NCI-H2227 (cell line): ENCODE results near the gene SPATC1L.
A peak's percentile ranks its signal among the peaks of the same experiment; 100 is the strongest.
"Not testable (repeated sequence)": the region's sequence is repeated elsewhere in the genome, so short reads cannot be mapped to it uniquely, and the experiment has no call there.

Source experiments
- DNase-seq: peaks from one replicate; lab custom pipeline; 2025; ENCODE audit not compliant: unreplicated experiment; lab: John Stamatoyannopoulos, UW

The SPATC1L gene

DNA sequence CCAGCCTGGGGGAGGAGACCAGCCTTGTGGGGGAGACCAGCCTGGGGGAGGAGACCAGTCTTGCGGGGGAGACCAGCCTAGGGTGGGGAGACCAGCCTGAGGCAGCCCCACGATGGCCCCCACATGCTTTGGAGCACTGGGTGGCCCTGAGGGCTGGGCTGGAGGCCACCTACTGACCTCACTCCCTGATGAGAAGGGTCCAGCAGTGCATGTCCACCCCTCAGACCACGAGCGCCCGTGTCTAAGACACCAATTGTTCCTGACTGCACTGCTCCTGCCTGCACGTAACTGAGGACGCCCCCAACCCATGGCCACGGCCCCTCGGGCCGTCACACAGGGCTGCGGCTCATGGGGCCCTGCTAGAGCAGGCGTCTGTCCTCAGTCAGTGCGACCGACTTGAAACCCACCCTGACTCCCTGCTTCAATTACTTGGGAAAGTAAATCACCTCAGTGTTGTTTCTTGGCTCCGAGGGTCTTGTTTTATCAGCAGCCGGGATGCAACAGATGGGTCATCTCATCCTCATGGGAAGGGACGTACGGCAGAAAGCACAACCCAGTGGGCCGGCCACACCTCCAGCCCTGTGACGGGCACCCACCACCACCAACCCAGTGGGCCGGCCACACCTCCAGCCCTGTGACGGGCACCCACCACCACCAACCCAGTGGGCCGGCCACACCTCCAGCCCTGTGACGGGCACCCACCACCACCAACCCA lies at the start of gene SPATC1L:
Gene SPATC1L, minus strand, starts transcription at position 550 of the 715 bp plus-strand sequence. CDS start 1,643 bp downstream, outside the sequence.
- peak; percentile 56 for DNase-seq

DNA sequence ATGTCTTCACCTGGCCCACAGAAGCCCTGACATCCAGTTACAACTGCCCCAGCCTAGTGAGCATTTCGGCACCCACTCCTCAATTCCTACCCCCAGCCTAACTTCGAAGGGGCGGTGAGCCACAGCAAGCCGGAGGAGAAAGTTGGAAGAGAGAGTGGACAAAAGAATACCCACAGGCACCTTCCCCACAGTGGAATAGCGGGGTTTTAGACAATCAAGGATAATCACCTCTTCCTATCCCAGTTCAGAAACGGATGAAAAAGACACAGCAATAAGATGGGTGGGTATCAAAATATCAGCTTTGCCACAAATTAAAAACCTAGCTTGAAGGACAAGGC lies 45.6 kb upstream of the SPATC1L start:
- DNase-seq = no peak

DNA sequence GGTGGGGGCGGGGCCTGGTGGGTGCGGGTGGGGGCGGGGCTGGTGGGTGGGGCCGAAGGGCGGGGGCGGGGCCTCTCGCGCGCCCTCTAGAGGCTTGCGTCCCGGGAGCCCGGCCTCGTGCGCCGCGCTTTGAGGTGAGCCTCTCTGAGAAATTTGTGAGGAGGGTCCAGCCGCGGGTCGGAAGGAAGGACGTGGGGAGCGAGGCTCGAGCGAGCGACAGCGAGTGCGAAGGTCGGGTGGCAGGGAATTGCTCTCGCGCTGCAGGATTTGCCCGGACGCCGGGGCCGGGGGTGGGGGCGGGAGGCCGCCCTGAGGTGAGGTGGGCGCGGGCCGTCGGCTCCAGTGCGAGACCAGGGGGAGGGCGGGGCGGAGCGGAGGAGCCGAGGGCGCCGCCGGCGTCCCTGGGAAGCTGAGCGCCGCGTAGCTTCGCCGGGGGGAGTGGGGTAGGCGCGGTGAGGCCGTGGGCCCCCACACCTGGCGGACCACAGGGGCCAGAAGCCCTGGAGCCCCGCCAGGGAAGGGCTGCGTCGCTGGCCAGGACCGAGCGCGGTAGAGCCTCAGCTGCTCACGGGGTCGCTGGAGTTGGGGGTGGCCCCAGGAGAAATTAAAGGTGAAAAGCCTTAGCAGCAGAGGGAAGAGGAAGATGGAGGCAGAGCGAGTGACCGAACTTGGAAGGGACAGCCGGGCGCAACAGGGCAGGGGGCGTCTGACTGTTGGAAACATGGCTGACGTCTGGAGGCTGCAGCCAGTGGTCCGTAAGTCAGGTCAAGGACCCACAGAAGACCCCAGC lies 45.1 kb upstream of the SPATC1L start:
- peak; percentile 92 for DNase-seq

DNA sequence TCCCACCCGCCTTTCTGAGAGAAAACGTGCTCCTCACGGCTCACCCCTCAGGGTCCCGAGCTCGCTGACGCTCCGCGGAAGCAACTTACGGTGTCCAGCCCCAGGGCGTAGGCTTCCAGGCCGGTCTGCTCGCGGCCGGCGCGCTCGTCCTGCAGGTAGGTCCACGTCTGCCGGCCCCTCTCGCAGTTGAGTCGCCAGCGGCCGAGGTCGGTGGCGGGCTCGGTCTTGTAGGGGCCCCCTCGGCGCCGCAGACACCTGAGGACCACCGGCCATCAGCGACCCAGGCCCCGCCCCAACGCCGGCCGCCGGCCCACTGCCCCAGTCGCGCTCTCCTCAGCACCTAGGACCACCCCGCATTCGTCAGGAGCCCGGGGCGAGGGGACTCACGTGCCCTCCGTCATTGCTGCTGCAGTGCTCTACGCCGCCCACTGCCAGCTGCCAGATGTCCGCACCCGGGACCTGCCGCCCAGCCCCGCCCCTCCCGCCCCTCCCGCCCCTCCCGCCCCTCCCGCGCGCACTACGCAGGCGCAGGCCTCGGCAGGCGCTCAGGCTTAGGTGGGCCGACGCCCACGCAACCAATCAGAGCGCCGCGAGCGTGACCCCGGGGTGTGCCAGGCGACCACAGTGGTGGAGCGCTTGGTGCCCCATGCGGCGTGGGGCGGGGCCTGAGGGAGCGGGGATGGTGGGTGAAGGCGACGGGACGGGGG lies 44.2 kb upstream of the SPATC1L start, which contains the start of gene LSS:
Gene LSS, minus strand, starts transcription at position 430 of the 707 bp plus-strand sequence. Its CDS starts 29 bp downstream, at position 401.
- DNase-seq = peak; percentile 98

DNA sequence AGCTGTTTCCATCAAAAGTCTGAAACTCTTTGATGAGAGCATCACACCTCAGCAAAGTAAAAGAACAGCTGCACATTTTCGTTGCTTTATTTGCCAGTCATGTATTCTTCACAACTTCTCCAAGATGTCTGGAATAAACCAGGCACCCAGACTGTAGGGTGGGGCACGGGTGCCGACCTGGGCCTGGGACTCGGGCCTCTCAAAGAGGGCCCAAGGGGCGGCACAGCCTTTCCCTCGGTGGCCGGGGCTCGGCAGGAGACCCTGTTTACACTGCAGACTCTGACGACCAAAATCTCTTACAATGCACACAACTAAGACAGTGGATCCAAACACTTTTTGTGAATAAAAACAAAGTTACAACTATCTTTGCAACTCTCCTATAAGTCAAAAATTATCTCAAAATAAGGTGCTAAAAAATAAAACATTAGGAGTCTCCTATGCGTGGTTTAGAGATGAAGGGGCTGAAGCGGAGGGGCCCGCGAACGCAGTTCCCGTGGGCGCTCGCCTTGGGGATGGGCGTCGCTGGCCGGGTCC lies 43.6 kb upstream of the SPATC1L start:
- no peak for DNase-seq

DNA sequence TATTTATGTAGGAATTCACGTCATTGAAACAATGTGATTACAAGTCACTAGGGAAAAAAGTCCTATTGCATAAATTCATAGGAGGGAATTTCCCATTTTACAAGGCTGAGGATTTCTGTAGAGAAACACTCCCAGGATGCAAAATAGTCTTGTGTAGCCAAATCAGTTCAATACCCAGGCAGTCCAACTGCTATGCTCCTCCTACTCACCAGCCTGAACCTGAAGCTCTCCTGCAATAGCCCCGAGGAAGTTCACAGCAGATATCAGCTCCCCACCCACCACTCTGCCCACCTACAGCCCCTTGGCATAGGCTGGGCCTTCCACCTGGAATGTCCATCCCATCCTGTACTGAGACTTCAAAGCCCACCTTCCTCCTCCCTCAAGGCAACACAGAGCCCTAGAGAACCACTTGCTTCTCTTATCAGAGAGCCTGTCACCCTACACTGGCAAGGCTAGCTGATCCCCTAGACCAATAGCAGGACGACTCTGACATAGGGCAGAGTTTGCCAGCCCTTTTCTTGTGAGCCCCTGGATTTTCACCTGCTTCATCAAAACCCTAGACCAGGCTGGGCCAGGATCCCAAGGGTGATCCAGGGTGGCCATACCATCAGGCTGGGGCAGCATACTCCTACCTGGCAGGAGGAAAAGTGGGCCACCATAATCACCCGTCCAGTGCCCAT lies 42.8 kb upstream of the SPATC1L start:
- DNase-seq = peak; percentile 13

DNA sequence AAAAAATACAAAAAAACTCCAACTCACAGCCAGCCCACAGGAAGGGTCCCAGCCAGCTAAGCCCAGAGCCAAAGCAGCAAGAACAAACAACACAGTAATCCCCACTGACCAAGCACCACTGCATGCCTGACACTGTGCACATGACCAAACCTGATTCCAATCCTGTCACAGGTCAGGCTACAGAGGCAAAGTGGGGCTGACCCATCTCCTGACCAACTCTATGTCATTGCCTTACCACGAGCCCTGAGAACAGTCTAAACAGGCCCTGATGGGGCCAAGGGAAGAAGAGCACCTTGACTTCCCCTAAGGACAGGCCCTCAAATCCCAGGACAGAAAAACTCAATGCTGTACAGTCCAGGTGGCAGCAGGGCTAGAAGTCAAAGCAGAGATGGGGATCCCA lies 41.9 kb upstream of the SPATC1L start:
- no peak for DNase-seq

DNA sequence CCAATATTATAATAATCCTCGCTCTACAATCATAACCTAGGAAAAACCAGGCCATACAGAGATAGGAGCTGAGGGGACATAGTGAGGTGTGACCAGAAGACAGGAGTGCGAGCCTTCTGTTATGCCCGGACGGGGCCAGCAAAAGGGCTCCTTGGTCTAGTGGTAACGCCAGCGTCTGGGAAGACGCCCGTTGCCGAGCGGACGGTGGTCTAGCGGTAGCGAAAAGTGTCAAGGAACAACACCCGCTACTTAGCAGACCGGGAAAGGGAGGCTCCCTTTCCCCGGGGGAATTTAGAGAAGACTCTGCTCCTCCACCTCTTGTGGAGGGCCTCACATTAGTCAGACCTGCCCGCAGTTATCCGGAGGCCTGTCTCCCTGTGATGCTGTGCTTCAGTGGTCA lies 39.4 kb upstream of the SPATC1L start:
- DNase-seq = not testable (repeated sequence)

DNA sequence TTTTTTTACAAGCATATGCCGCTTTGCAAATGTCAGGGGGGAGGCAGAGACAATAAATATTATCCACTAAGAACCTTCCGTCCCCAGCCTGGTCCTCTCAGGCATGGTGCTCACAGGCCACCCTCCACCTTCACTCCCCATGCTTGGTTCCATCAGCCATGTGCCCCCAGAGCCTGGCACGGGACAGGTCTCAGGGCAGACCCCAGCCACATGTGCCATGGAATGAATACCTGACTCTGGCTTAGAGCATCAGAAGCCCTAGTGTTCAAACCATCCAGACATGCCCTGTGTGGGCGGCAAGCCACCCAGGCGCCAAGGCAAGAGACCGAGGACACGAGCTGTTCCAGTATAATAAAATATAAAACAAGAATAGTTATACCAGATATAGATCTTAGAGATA lies 39.0 kb upstream of the SPATC1L start:
- DNase-seq = no peak

DNA sequence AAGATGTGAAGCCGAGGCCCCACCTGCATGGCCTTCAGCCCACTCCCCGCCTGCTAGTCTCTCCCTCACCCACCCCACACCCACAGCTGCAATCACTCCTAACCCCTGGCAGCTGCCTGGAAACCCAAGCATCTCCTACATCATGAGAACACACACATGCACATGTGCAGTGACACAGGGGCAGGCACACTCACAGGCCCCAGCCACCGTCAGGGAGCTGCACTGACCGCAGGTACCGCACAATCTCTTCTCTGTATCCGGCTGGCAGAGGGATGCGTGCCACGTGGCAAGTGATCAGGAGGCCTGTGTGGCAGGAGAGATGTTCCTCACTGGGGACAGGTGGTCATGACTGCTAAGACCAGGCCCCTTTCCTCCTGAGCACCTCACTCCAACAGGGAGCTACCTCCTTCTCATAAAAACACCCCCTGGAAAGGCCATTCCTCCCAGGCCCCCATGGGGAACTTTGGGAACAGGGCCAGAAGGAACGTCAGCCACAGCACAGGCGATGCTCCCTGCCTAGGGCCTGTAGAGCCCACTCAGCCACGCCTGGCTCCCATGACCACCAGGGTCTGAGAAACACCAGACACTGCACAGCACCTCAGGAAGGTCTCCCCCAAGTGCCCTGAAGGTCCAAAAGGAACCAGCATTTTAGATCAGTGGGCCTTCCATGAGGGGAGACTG lies 38.3 kb upstream of the SPATC1L start:
- DNase-seq = no peak

DNA sequence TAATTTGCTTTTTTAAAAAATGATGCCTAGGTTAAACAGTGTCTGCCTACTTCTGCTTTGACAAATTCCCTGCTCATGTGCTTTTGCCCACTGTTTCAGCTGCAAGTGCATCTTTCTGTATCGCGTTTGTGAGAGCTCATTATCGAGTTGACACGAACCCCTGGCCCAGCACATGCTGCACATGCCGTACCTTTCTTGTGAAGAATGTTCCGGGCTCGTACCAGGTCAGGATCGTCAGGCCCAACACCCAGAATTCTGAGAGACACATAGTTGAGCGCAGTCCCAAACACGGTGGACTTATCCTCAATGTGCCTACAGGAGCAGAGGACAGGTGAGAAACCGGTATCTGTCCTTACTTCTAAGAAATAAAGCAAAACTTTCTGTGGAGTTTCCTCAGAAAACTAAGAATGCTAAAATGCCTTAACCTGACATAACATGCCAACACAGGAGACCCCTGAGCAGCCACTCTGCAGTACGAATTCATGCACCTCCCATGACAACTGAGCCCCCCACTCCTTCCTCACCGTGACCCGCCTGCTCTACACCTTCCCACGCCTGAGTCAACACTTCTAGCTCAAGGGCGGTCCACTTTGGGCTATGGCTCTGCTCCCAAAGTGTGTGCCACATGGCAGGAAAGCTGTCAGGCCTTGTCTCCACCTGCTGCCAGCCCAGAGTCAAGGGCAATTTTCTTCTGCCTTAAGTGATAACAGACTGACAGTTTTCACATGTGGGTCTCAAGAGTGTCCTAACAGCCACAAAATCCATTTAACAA lies 37.6 kb upstream of the SPATC1L start:
- no peak for DNase-seq

DNA sequence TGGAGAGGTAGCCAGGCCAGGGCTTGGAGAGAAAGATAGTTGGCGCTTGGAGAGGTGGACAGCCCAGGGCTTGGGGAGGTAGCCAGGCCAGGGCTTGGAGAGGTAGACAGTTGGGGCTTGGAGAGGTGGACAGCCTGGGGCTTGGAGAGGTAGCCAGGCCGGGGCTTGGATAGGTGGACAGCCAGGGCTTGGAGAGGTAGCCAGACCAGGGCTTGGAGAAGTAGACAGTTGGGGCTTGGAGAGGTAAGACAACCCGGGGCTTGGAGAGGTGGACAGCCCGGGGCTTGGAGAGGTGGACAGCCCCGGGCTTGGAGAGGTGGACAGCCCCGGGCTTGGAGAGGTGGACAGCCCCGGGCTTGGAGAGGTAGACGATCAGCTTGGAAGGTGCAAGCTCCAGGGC lies 36.6 kb upstream of the SPATC1L start:
- DNase-seq = no peak

DNA sequence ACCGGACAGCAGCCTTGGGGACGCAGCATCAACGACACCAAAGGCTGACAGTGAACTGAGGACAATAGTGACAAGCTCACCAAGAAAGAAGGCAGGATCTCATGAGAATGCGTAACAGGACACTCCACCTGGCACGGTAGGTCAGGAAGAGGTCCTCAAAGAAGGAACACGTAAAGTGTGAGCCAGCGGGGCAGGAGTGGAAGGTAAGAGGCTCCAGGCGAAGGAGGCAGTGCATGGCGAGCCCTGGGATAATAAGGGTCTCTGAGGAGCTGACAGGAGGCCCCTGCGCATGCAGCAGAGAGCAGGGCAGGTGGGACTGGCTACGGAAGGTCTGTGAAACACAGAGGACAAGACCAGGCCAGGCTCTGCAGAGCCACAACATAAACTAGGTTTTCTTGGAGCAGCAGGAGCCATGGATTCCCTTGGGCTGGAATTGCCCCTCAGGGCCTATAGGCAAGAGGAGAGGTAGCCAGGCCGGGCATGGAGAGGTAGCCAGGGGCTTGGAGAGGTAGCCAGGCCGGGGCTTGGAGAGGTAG lies 36.1 kb upstream of the SPATC1L start:
- DNase-seq = no peak

DNA sequence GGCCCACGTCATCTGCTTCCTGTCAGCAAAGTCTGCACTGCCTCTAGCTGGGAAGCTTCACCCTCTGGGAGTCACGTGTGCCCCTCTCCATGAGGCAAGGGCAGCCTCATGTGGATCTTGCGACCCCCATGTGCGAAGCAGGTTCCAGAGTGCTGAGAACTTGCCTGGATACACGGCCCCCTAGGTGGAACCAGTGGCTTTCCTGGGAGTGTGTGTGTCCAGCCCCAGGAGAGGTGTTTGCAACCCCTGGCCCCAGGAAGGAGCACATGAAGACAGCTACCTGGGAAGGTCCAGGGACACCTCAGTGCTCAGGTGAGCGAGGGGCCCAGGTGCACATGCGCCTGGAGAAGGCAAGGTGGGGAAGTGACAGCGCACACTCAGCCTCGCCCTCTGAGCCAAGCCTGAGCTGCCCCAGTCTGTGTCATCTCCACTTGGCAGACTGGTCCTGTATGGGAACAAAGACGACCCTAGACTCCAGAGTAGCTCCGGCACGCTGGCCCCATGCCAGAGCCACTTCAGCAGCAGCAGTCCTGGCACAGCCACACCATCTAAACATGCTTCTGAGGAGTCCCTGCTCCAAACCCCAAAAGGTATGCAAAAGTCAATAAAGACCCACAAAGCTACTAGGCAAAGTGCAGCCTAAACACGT lies 35.5 kb upstream of the SPATC1L start:
- DNase-seq = no peak

DNA sequence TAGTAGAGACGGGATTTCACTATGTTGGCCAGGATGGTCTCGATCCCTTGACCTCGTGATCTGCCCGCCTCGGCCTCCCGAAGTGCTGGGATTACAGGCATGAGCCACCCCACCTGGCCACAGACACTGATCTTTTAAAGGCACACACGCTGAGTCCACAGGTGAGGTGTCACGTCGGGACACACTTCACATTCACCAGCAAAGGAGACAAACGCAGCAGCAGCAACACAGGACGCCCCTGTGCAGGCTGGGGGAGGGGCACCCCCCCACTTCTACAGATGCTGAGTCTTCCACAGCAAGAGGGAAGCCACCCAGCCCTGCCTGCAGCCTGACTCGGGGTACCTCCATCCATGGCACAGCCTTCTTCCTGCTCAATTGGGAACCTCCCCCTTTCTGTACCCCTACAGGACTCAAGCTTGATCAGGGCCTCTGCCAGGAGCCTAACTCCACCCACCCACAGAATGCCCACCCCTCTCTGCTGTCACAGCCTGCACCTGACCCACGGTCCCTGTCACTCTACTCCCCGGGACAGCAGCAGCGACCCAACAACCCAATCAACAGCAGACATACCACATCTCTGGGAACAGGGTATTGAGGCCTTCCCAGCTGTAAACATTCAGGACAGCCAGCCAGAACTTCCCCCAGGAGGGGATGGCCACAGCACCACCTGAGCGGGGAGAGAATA lies 34.8 kb upstream of the SPATC1L start:
- DNase-seq = no peak

DNA sequence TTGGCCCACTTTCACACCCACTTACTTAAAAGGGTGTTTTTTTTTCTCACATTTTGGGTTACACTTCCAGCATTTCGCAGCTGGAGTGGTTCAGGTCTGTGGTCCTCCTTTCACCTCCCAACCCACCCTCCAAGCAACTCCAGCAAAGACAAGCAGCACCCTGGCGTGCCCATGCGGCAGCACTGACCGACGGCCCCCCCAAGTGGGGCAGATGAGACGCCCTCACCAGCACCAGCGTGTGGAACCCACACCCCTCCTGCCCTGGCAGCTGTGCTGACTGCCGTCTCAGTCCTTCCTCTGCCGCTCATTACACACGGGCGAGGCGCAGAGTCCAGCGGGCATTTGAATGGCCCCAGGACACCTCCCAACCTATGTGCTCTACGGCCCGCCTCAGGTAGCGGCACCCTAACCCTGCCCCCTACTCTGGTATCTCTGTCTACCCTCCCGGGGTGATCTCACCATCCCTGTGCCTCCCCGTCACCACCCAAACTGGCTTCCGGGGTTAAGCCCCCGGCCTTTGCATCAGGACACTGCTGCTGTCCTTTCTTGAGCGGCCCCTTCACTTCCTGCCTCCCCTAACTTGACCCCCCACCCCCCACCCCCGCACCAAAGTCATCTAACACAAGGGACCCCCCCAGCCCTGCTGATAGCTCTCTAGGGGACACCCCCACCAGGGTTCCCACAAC lies 33.4 kb upstream of the SPATC1L start:
- DNase-seq = no peak

DNA sequence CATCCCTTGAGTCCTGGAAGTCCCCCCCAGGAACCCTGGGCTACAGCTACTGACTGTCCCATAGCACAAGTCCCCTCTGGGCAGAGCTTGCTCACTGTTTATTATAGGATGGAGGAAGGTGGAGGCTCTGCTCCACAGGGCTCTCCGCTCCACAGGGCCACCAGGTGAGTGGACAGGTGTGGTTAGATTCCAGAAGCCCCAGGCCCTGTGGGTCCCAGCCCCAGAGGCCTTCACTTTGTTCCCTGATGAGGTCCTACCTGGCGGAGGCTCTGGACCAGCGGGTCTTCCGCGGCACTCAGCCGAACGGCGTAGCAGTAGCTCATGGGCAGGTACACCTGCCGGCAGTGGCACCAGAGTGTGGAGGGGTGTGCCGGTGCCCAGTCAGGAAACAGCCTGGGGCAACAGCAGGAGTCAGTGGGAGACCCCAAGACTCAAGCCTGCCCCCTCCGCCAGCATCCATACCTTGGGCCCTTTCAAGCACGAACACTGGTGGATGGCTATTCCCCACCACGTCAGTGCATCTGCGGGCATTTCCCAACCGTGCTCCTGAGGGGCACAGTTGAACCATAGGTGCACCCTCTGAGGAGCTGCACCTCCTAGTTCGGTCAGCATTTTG lies 32.0 kb upstream of the SPATC1L start:
- DNase-seq = no peak
